ENCODE data around the gene NMNAT2.

DNA sequence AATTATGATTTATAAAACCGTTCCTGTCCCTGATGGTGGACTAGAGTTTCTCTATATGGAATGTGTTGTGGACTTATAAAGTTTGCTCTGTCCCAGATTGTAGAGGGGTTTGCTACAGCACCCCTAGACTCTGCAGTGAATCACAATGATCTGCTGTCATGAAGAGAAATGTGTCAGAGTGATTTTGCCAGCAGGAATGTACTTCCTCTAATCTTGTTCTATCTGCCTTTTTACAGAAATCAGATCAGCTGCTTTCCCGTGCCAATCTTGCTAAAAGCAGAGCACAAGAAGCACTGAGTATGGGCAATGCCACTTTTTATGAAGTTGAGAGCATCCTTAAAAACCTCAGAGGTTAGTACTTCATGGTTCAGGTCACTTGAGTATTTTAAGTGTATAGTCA, 180.1 kb downstream of the NMNAT2 start:
- no peak for TF ChIP-seq KMT2A (CRISPR knock-in tag; IDR thresholded peaks at IDR 0.05)
- TF ChIP-seq ETV6 (CRISPR knock-in tag; conservative IDR thresholded peaks at IDR 0.05), result no peak
- TF ChIP-seq, protein P1, sequence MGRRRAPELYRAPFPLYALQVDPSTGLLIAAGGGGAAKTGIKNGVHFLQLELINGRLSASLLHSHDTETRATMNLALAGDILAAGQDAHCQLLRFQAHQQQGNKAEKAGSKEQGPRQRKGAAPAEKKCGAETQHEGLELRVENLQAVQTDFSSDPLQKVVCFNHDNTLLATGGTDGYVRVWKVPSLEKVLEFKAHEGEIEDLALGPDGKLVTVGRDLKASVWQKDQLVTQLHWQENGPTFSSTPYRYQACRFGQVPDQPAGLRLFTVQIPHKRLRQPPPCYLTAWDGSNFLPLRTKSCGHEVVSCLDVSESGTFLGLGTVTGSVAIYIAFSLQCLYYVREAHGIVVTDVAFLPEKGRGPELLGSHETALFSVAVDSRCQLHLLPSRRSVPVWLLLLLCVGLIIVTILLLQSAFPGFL (CRISPR knock-in tag; IDR thresholded peaks at IDR 0.05), result no peak
- TF ChIP-seq, protein P2, sequence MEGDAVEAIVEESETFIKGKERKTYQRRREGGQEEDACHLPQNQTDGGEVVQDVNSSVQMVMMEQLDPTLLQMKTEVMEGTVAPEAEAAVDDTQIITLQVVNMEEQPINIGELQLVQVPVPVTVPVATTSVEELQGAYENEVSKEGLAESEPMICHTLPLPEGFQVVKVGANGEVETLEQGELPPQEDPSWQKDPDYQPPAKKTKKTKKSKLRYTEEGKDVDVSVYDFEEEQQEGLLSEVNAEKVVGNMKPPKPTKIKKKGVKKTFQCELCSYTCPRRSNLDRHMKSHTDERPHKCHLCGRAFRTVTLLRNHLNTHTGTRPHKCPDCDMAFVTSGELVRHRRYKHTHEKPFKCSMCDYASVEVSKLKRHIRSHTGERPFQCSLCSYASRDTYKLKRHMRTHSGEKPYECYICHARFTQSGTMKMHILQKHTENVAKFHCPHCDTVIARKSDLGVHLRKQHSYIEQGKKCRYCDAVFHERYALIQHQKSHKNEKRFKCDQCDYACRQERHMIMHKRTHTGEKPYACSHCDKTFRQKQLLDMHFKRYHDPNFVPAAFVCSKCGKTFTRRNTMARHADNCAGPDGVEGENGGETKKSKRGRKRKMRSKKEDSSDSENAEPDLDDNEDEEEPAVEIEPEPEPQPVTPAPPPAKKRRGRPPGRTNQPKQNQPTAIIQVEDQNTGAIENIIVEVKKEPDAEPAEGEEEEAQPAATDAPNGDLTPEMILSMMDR (CRISPR knock-in tag; IDR thresholded peaks at IDR 0.05), result no peak
- TF ChIP-seq, protein P3, sequence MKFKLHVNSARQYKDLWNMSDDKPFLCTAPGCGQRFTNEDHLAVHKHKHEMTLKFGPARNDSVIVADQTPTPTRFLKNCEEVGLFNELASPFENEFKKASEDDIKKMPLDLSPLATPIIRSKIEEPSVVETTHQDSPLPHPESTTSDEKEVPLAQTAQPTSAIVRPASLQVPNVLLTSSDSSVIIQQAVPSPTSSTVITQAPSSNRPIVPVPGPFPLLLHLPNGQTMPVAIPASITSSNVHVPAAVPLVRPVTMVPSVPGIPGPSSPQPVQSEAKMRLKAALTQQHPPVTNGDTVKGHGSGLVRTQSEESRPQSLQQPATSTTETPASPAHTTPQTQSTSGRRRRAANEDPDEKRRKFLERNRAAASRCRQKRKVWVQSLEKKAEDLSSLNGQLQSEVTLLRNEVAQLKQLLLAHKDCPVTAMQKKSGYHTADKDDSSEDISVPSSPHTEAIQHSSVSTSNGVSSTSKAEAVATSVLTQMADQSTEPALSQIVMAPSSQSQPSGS (CRISPR knock-in tag; IDR thresholded peaks at IDR 0.05), result no peak
- TF ChIP-seq ZNF607 (CRISPR knock-in tag; IDR thresholded peaks at IDR 0.05; ENCODE audit: borderline replicate concordance), result no peak
- no peak for TF ChIP-seq ZNF83 (CRISPR knock-in tag; IDR thresholded peaks at IDR 0.05; ENCODE audit: borderline replicate concordance)
- TF ChIP-seq, protein P4, sequence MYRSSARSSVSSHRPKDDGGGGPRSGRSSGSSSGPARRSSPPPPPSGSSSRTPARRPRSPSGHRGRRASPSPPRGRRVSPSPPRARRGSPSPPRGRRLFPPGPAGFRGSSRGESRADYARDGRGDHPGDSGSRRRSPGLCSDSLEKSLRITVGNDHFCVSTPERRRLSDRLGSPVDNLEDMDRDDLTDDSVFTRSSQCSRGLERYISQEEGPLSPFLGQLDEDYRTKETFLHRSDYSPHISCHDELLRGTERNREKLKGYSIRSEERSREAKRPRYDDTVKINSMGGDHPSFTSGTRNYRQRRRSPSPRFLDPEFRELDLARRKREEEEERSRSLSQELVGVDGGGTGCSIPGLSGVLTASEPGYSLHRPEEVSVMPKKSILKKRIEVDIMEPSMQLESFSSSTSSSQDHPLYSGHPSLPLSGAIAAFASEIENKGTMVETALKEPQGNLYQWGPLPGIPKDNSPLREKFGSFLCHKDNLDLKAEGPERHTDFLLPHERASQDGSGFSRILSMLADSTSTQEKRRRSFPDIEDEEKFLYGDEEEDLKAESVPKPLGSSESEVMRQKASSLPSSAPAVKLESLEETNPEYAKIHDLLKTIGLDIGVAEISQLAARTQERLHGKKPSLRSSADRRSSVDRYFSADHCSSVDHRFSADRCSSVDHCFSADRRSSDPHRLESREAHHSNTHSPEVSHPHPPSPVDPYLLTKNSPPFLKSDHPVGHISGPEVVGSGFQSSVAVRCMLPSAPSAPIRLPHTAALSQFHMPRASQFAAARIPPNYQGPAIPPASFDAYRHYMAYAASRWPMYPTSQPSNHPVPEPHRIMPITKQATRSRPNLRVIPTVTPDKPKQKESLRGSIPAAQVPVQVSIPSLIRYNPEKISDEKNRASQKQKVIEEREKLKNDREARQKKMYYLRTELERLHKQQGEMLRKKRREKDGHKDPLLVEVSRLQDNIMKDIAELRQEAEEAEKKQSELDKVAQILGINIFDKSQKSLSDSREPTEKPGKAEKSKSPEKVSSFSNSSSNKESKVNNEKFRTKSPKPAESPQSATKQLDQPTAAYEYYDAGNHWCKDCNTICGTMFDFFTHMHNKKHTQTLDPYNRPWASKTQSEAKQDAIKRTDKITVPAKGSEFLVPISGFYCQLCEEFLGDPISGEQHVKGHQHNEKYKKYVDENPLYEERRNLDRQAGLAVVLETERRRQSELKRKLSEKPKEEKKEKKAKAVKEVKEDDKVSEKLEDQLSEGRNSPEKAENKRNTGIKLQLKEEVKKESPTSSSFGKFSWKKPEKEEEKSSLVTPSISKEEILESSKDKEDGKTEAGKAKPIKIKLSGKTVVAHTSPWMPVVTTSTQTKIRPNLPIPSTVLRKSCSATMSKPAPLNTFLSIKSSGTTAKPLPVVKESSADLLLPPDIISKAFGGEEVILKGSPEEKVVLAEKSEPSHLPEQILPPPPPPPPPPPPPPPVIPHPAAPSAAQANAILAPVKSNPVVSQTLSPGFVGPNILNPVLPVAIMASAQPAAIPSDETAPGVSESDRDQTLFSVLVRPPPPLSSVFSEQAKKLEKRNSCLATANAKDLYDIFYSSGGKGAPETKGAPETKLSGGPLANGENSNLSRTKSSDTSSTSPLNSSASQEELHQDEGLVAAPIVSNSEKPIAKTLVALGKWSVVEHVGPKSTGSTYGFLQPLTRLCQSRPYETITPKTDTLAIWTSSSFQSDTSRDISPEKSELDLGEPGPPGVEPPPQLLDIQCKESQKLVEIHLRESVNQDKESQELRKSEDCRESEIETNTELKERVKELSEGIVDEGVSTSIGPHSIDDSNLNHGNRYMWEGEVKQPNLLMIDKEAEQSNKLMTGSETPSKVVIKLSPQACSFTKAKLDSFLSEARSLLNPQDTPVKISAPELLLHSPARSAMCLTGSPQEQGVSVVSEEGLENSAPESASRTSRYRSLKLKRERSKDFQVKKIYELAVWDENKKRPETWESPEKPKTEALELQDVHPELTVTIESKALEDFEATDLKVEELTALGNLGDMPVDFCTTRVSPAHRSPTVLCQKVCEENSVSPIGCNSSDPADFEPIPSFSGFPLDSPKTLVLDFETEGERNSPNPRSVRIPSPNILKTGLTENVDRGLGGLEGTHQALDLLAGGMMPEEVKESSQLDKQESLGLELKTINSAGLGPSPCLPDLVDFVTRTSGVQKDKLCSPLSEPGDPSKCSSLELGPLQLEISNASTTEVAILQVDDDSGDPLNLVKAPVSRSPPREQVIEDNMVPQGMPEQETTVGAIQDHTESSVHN (CRISPR knock-in tag; IDR thresholded peaks at IDR 0.05), result no peak
- TF ChIP-seq GLI4 (CRISPR knock-in tag; IDR thresholded peaks at IDR 0.05; ENCODE audit: borderline replicate concordance), result no peak
- TF ChIP-seq, protein P5, sequence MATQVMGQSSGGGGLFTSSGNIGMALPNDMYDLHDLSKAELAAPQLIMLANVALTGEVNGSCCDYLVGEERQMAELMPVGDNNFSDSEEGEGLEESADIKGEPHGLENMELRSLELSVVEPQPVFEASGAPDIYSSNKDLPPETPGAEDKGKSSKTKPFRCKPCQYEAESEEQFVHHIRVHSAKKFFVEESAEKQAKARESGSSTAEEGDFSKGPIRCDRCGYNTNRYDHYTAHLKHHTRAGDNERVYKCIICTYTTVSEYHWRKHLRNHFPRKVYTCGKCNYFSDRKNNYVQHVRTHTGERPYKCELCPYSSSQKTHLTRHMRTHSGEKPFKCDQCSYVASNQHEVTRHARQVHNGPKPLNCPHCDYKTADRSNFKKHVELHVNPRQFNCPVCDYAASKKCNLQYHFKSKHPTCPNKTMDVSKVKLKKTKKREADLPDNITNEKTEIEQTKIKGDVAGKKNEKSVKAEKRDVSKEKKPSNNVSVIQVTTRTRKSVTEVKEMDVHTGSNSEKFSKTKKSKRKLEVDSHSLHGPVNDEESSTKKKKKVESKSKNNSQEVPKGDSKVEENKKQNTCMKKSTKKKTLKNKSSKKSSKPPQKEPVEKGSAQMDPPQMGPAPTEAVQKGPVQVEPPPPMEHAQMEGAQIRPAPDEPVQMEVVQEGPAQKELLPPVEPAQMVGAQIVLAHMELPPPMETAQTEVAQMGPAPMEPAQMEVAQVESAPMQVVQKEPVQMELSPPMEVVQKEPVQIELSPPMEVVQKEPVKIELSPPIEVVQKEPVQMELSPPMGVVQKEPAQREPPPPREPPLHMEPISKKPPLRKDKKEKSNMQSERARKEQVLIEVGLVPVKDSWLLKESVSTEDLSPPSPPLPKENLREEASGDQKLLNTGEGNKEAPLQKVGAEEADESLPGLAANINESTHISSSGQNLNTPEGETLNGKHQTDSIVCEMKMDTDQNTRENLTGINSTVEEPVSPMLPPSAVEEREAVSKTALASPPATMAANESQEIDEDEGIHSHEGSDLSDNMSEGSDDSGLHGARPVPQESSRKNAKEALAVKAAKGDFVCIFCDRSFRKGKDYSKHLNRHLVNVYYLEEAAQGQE (IDR thresholded peaks at IDR 0.05; ENCODE audit: borderline replicate concordance in 1 of 2, low read depth in 1 of 2, low read length in 2 of 2), result no peak
- TF ChIP-seq, protein P6, sequence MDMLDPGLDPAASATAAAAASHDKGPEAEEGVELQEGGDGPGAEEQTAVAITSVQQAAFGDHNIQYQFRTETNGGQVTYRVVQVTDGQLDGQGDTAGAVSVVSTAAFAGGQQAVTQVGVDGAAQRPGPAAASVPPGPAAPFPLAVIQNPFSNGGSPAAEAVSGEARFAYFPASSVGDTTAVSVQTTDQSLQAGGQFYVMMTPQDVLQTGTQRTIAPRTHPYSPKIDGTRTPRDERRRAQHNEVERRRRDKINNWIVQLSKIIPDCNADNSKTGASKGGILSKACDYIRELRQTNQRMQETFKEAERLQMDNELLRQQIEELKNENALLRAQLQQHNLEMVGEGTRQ (IDR thresholded peaks at IDR 0.05; ENCODE audit: low read depth, low read length), result no peak
- TF ChIP-seq, protein P6 (CRISPR knock-in tag; IDR thresholded peaks at IDR 0.05; ENCODE audit: borderline replicate concordance), result no peak
- no peak for TF ChIP-seq ATF7 (IDR thresholded peaks at IDR 0.05)
- TF ChIP-seq ATF7 (CRISPR knock-in tag; IDR thresholded peaks at IDR 0.05), result no peak

All from HepG2 (cell line).